A172 (cell line): Measurements from ENCODE around the gene ZKSCAN5. TPM values are rescaled to one million over a fixed set of nuclear protein-coding genes. Genes with fewer than 3 reads are reported as not detected.

ENCODE experiments used
- total RNA-seq: library from RNA; depleted of rRNA; stranded (reverse); fragments of >200 nt; shearing (Covaris generic); gene quantifications from 2 replicates; pipeline ENCODE4 v1.2.3, GENCODE V29; 2014; rRNA removed

ZKSCAN5 gene
- total RNA-seq, 1 experiment from 2014 or later: 17.9 TPM

Other genes with a start within 250 kb of the ZKSCAN5 start
- gene MYH16, start 231.8 kb upstream of the ZKSCAN5 start, total RNA-seq: 0.78 and 1.1 TPM in 2 replicates
- 326 and 351 TPM in 2 replicates for gene ARPC1A, start 178.8 kb upstream of the ZKSCAN5 start, total RNA-seq
- 549 and 731 TPM in 2 replicates for gene ARPC1B, start 129.9 kb upstream of the ZKSCAN5 start, total RNA-seq
- gene PDAP1, start 96.1 kb upstream of the ZKSCAN5 start, total RNA-seq: 236 and 279 TPM in 2 replicates
- gene BUD31, start 95.7 kb upstream of the ZKSCAN5 start, total RNA-seq: 180 and 228 TPM in 2 replicates
- 13.2 and 38.5 TPM in 2 replicates for gene PTCD1, start 65.9 kb upstream of the ZKSCAN5 start, total RNA-seq
- gene CPSF4, start 65.7 kb upstream of the ZKSCAN5 start, total RNA-seq: 32.0 and 39.0 TPM in 2 replicates
- 430 and 1,432 TPM in 2 replicates for gene ATP5MF, start 38.5 kb upstream of the ZKSCAN5 start, total RNA-seq
- 9.6 and 19.0 TPM in 2 replicates for gene ZNF789, start 31.8 kb upstream of the ZKSCAN5 start, total RNA-seq
- 23.7 and 26.8 TPM in 2 replicates for gene ZNF394, start 4.4 kb upstream of the ZKSCAN5 start, total RNA-seq
- gene FAM200A, start 47.5 kb downstream of the ZKSCAN5 start, total RNA-seq: 11.4 and 12.3 TPM in 2 replicates
- 90.2 and 92.1 TPM in 2 replicates for gene ZNF655, start 54.0 kb downstream of the ZKSCAN5 start, total RNA-seq
- gene TMEM225B, start 93.6 kb downstream of the ZKSCAN5 start, total RNA-seq: not detected in 2 replicates
- gene ZSCAN25, start 112.3 kb downstream of the ZKSCAN5 start, total RNA-seq: 11.7 and 12.1 TPM in 2 replicates
- 1.9 and 3.8 TPM in 2 replicates for gene CYP3A5, start 175.3 kb downstream of the ZKSCAN5 start, total RNA-seq
- gene CYP3A7, start 230.5 kb downstream of the ZKSCAN5 start, total RNA-seq: not detected in 2 replicates